Ishikawa (cell line): ENCODE results near the gene APPL1.

Experiments
- CEBPB ChIP-seq: IDR thresholded peaks from 2 replicates; pipeline ENCODE4 v1.6.1; 2012
- CREB1 ChIP-seq: IDR thresholded peaks from 2 replicates; pipeline ENCODE4 v1.6.1; 2012; ENCODE audit warnings: low read depth
- EGR1 ChIP-seq: IDR thresholded peaks from 2 replicates; pipeline ENCODE4 v1.6.1; 2012
- EP300 ChIP-seq: IDR thresholded peaks from 2 replicates; pipeline ENCODE4 v1.6.1; 2012; ENCODE audit warnings: borderline replicate concordance
- FOXM1 ChIP-seq: IDR thresholded peaks from 2 replicates; pipeline ENCODE4 v1.6.1; 2012; ENCODE audit warnings: low read depth, borderline replicate concordance
- MAX ChIP-seq: IDR thresholded peaks from 2 replicates; pipeline ENCODE4 v1.6.1; 2012
- NFIC ChIP-seq: IDR thresholded peaks from 2 replicates; pipeline ENCODE4 v1.6.1; 2012
- RAD21 ChIP-seq: IDR thresholded peaks from 2 replicates; pipeline ENCODE4 v1.6.1; 2012; ENCODE audit warnings: low read depth
- REST ChIP-seq: IDR thresholded peaks from 2 replicates; pipeline ENCODE4 v1.6.1; 2012; ENCODE audit warnings: low read depth, mild to moderate bottlenecking
- TAF1 ChIP-seq: IDR thresholded peaks from 2 replicates; pipeline ENCODE4 v1.6.1; 2012; ENCODE audit warnings: low read depth, mild to moderate bottlenecking
- TCF12 ChIP-seq: IDR thresholded peaks from 2 replicates; pipeline ENCODE4 v1.6.1; 2012; ENCODE audit warnings: low read depth
- TEAD4 ChIP-seq: IDR thresholded peaks from 2 replicates; pipeline ENCODE4 v1.6.1; 2012
- USF1 ChIP-seq: IDR thresholded peaks from 2 replicates; pipeline ENCODE4 v1.6.1; 2012
- YY1 ChIP-seq: IDR thresholded peaks from 2 replicates; pipeline ENCODE4 v1.6.1; 2012; ENCODE audit warnings: low read depth
- ZBTB7A ChIP-seq: IDR thresholded peaks from 2 replicates; pipeline ENCODE4 v1.6.1; 2012; ENCODE audit warnings: low read depth

Gene APPL1

GRCh38 chr3:57227204-57227929, at the start of gene APPL1:
Gene APPL1, plus strand, starts transcription at chr3:57227729. Its CDS starts 155 bp downstream, at chr3:57227884.
- no peak for TF ChIP-seq CREB1
- TF ChIP-seq CEBPB, result no peak
- TF ChIP-seq NFIC, result no peak
- TF ChIP-seq REST, result no peak
- TF ChIP-seq FOXM1, result no peak
- peak; percentile 40; the same call in 1 of the 2 replicates for TF ChIP-seq USF1
- TF ChIP-seq TAF1, result peak; percentile 58; the same call in 1 of the 2 replicates
- TF ChIP-seq TEAD4, result 0 out of 2 replicates have a peak, but pooled peaks have one; percentile 4
- TF ChIP-seq EGR1, result peak; percentile 25; the same call in 1 of the 2 replicates
- no peak for TF ChIP-seq YY1
- TF ChIP-seq MAX, result peak; percentile 89
- TF ChIP-seq ZBTB7A, result peak; percentile 28; the same call in 1 of the 2 replicates
- TF ChIP-seq TCF12, result 0 out of 2 replicates have a peak, but pooled peaks have one; percentile 38
- TF ChIP-seq RAD21, result no peak

- TF ChIP-seq CREB1, result no peak
- no peak for TF ChIP-seq EP300
- no peak for TF ChIP-seq TCF12
- TF ChIP-seq ZBTB7A, result no peak
- TF ChIP-seq EGR1, result no peak
- no peak for TF ChIP-seq TEAD4
- peak; percentile 66 for TF ChIP-seq RAD21
Measured at GRCh38 chr3:57179580-57180410, 47.7 kb upstream of the APPL1 start.

- TF ChIP-seq EP300, result no peak
Measured at GRCh38 chr3:57184526-57184925, 43.0 kb upstream of the APPL1 start.

- no peak for TF ChIP-seq TCF12
- no peak for TF ChIP-seq CREB1
- no peak for TF ChIP-seq FOXM1
- TF ChIP-seq MAX, result no peak
- TF ChIP-seq EGR1, result no peak
Measured at GRCh38 chr3:57192028-57192427, 35.5 kb upstream of the APPL1 start.

- TF ChIP-seq RAD21, result no peak
- TF ChIP-seq CEBPB, result no peak
- TF ChIP-seq TCF12, result no peak
- no peak for TF ChIP-seq EGR1
- TF ChIP-seq FOXM1, result no peak
- no peak for TF ChIP-seq EP300
- TF ChIP-seq NFIC, result no peak
- TF ChIP-seq CREB1, result no peak
- no peak for TF ChIP-seq REST
- TF ChIP-seq YY1, result no peak
Measured at GRCh38 chr3:57194641-57195040, 32.9 kb upstream of the APPL1 start.

GRCh38 chr3:57199895-57200297, 27.6 kb upstream of the APPL1 start, which contains the start of gene HESX1:
Gene HESX1, minus strand, starts transcription at chr3:57199978. Its CDS starts 60 bp downstream, at chr3:57199918.
- TF ChIP-seq RAD21, result no peak
- no peak for TF ChIP-seq REST
- TF ChIP-seq YY1, result no peak
- TF ChIP-seq EGR1, result no peak
- TF ChIP-seq MAX, result no peak
- no peak for TF ChIP-seq USF1
- TF ChIP-seq TAF1, result no peak
- TF ChIP-seq TCF12, result no peak
